Lower leg skin (tissue), 4 donors: ENCODE results near the gene CLEC20A. TPM values are rescaled to one million over a fixed set of nuclear protein-coding genes. Genes with fewer than 3 reads are reported as not detected.

Experiments
- DNase-seq, 2 donors: peaks; one replicate each; pipeline ENCODE4 v3.0.0-alpha.2; 2019; ENCODE audit warnings: low spot score in 2 of 2
- H3K4me3 ChIP-seq: fragments of 200-600 bp; sonication (generic); 2 replicates; pipeline ENCODE4 v1.5.1; 2017; ENCODE audit warnings: mild to moderate bottlenecking, low read depth; ENCODE audit not compliant: poor library complexity, severe bottlenecking
- CTCF ChIP-seq, 3 donors: fragments of 450-650 bp; IDR thresholded peaks; one replicate each; pipeline ENCODE4 v1.5.1; 2016; ENCODE audit warnings: antibody characterized with exemption in 3 of 3, mild to moderate bottlenecking in 3 of 3, moderate library complexity in 2 of 3
- POLR2A ChIP-seq, 2 donors: fragments of 450-650 bp; IDR thresholded peaks; one replicate each; pipeline ENCODE4 v1.6.1; 2016 to 2017; ENCODE audit warnings: antibody characterized with exemption in 2 of 2, mild to moderate bottlenecking in 1 of 2, moderate library complexity in 1 of 2
- WGBS, 2 donors: methylation state at CpG; one replicate each; pipeline ENCODE4 v1.1.5; 2018; 5-methylcytosine and 5-hydroxymethylcytosine counted together
- intact Hi-C: fragments of 100-400 bp; cut with DNase I; formaldehyde crosslinking; loops from one replicate; pipeline ENCODE4 v1.15.0; 2023; ENCODE audit warnings: low total_unique reads
- total RNA-seq, 4 donors: library from RNA; depleted of rRNA; stranded (reverse); fragments of >200 nt; gene quantifications; one replicate each; pipeline ENCODE4 v1.1.0, GENCODE V29; 2016

The CLEC20A gene
- total RNA-seq, 4 donors from 2014 or later = not detected

GRCh38 chr1:178528953-178529335 is 32.2 kb upstream of the CLEC20A start:
- no peak for TF ChIP-seq POLR2A (IDR thresholded peaks at IDR 0.05)
- TF ChIP-seq CTCF (IDR thresholded peaks at IDR 0.05) = no peak
- no peak overlapping the region for H3K4me3 ChIP-seq
- whole genome bisulfite sequencing, 2 donors = 63 to 81% methylated on average over 4 of the region's 4 CpGs
- DNase-seq = peak in 1 of 2 donors; percentile 76
- intact Hi-C loops = no loop called here

GRCh38 chr1:178528228-178528952 is 31.6 kb upstream of the CLEC20A start:
- 84 to 95% methylated on average over 10 of the region's 10 CpGs for WGBS, 2 donors
- TF ChIP-seq CTCF (IDR thresholded peaks at IDR 0.05) (no peak), POLR2A (IDR thresholded peaks at IDR 0.05) (no peak)
- intact Hi-C loops = no loop called here
- DNase-seq = peak in 1 of 2 donors; percentile 60
- no peak overlapping the region for H3K4me3 ChIP-seq

- no peak for TF ChIP-seq CTCF (IDR thresholded peaks at IDR 0.05)
- TF ChIP-seq POLR2A (IDR thresholded peaks at IDR 0.05) = no peak
- DNase-seq = peak in 1 of 2 donors; percentile 17
- WGBS, 2 donors = 92 to 94% methylated on average over 4 of the region's 4 CpGs
- no peak overlapping the region for H3K4me3 ChIP-seq
- intact Hi-C loops = no loop called here
These were observed 30.4 kb upstream of the CLEC20A start for GRCh38 chr1:178527117-178527516.

- TF ChIP-seq CTCF (IDR thresholded peaks at IDR 0.05) (no peak), POLR2A (IDR thresholded peaks at IDR 0.05) (no peak)
These were observed 24.5 kb upstream of the CLEC20A start for GRCh38 chr1:178521241-178521640.

GRCh38 chr1:178520803-178521202 is 24.0 kb upstream of the CLEC20A start:
- WGBS, 2 donors = 97% methylated on average over 11 of the region's 11 CpGs
- intact Hi-C loops = no loop called here
- no peak overlapping the region for H3K4me3 ChIP-seq
- TF ChIP-seq CTCF (IDR thresholded peaks at IDR 0.05) (no peak), POLR2A (IDR thresholded peaks at IDR 0.05) (no peak)
- DNase-seq = no peak

More at GRCh38 chr1:178521241-178521640, 24.5 kb upstream of the CLEC20A start:
- intact Hi-C loops = no loop called here
- 80 to 100% methylated on average over 4 of the region's 4 CpGs for WGBS, 2 donors
- H3K4me3 ChIP-seq = no peak overlapping the region
- DNase-seq = no peak

- intact Hi-C loops = loop anchor here (10.0 kb wide), 1 partner anchor 204 kb away; no protein-coding TSS in a partner anchor
- DNase-seq = no peak
- no peak for TF ChIP-seq CTCF (IDR thresholded peaks at IDR 0.05)
- TF ChIP-seq POLR2A (IDR thresholded peaks at IDR 0.05) = no peak
- no peak overlapping the region for H3K4me3 ChIP-seq
- 40 to 44% methylated on average over 4 of the region's 4 CpGs for WGBS, 2 donors
These were observed 22.1 kb upstream of the CLEC20A start for GRCh38 chr1:178518894-178519293.
